Natural killer cell (primary cell): ENCODE measurements around the gene CDH20. TPM values are rescaled to one million over a fixed set of nuclear protein-coding genes. Genes with fewer than 3 reads are reported as not detected.
A peak's percentile ranks its signal among the peaks of the same experiment; 100 is the strongest.

Experiments used
- ATAC-seq, 3 donors: fragments of 150-1000 bp in 2 of 3; fragments of 200-7000 bp in 1 of 3; cut with Tn5 transposase; 1 replicate in 1 of 3; 2 replicates in 2 of 3; pipeline ENCODE4 v1.10.0; 2021; ENCODE audit warnings: mild to moderate bottlenecking in 2 of 3, moderate library complexity in 2 of 3
- DNase-seq, 2 donors: peaks; one replicate each; pipeline versions ENCODE4 v3.0.0 to v3.0.0-alpha.2; 2013 to 2021; ENCODE audit warnings: mixed read lengths in 1 of 2
- H3K27ac ChIP-seq: one replicate; pipeline ENCODE4 v1.5.1; 2013; ENCODE audit warnings: mild to moderate bottlenecking, low read length
- H3K27me3 ChIP-seq: one replicate; pipeline ENCODE4 v1.6.1; 2013; ENCODE audit warnings: low read length; ENCODE audit not compliant: control insufficient read depth, insufficient read depth
- H3K36me3 ChIP-seq: one replicate; pipeline ENCODE4 v1.6.1; 2013; ENCODE audit warnings: low read length; ENCODE audit not compliant: control insufficient read depth, insufficient read depth
- H3K4me1 ChIP-seq: one replicate; pipeline ENCODE4 v1.6.1; 2013; ENCODE audit warnings: low read length; ENCODE audit not compliant: control insufficient read depth, insufficient read depth
- H3K4me3 ChIP-seq: one replicate; pipeline ENCODE4 v1.5.1; 2013; ENCODE audit warnings: low read length
- H3K9me3 ChIP-seq: one replicate; pipeline ENCODE4 v1.6.1; 2013; ENCODE audit warnings: low read length; ENCODE audit not compliant: control insufficient read depth, insufficient read depth
- H3K27ac Mint-ChIP-seq, 2 donors: one replicate each; pipeline ENCODE4 v1.8.0; 2022; ENCODE audit warnings: mild to moderate bottlenecking in 2 of 2, mixed read lengths in 2 of 2, moderate library complexity in 1 of 2
- H3K27me3 Mint-ChIP-seq, 2 donors: one replicate each; pipeline ENCODE4 v1.8.0; 2022; ENCODE audit warnings: low read depth in 2 of 2, mixed read lengths in 2 of 2
- H3K36me3 Mint-ChIP-seq: one replicate; pipeline ENCODE4 v1.8.0; 2022; ENCODE audit warnings: mixed read lengths
- H3K4me1 Mint-ChIP-seq, 2 donors: one replicate each; pipeline ENCODE4 v1.8.0; 2022; ENCODE audit warnings: mixed read lengths in 2 of 2
- H3K4me3 Mint-ChIP-seq: one replicate; pipeline ENCODE4 v1.8.0; 2022; ENCODE audit warnings: mild to moderate bottlenecking, moderate library complexity, mixed read lengths
- H3K9me3 Mint-ChIP-seq, 2 donors: one replicate each; pipeline ENCODE4 v1.8.0; 2022; ENCODE audit warnings: mixed read lengths in 2 of 2
- CTCF ChIP-seq: fragments of 200-600 bp; IDR thresholded peaks from one replicate; pipeline ENCODE4 v1.8.0; 2022; ENCODE audit warnings: antibody characterized with exemption
- WGBS: methylation state at CpG from one replicate; pipeline ENCODE4 v1.1.7; 2013; ENCODE audit warnings: missing lambda C conversion rate; ENCODE audit not compliant: insufficient coverage; 5-methylcytosine and 5-hydroxymethylcytosine counted together
- intact Hi-C: fragments of 100-400 bp; cut with micrococcal nuclease; formaldehyde crosslinking; loops from one replicate; pipeline ENCODE4 v1.14.2; 2022
- total RNA-seq, 4 donors: library from RNA; stranded (reverse); fragments of 120-200 nt in 1 of 4; gene quantifications; one replicate each; pipeline versions ENCODE4 v1.2.3 to v1.2.4, GENCODE V29; 2013 to 2022

Gene CDH20
- total RNA-seq, 3 donors from 2014 or later (not counting 1 experiment from before 2014, with no cell fraction given) = 0.09 to 0.10 TPM; not detected in 1

DNA sequence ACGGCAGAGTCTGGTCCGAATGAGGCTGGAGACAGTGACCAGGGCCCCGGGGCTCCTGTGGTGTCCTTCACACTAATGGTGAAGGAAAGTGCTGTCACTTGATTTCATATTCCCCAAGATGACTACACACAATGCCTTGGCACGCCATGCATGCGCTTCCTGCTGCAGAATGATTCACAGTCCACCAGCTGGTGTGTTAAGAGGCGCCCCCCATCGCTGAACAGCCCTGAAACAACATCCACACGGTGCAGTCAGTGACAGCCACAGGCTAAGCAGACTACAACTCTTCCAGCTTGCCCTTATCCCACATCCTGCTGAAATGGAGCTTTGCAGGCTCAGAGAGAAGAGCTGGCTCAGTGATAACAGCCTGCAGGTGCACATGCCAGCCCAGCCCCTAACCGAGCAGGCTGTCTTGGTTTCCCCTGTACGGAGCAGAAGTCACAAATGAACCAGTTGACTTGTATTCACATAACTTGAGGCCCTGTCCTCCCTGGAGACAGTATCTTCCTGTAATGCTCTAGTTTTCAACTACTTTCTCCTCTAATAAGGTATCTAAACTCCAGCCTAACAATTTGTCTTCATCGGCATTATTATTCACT lies 24.3 kb upstream of the CDH20 start:
- Histone ChIP-seq H3K27me3 (no peaks in the 10 kb centered on the region), H3K4me3 (no peak overlapping the region), H3K27ac (no peak overlapping the region), H3K4me1 (no peaks in the 10 kb centered on the region), H3K9me3 (no peaks in the 10 kb centered on the region), H3K36me3 (no peaks in the 10 kb centered on the region)
- intact Hi-C loops = no loop called here
- Mint-ChIP-seq H3K27me3 (no peaks in the 10 kb centered on the region), H3K27ac (no peak overlapping the region), H3K36me3 (no peaks in the 10 kb centered on the region), H3K4me1 (no peaks in the 10 kb centered on the region), H3K9me3 (peaks cover 4% of the 10 kb centered on the region in 2 donors), H3K4me3 (no peak overlapping the region)
- WGBS = 81% methylated on average over 11 of the region's 11 CpGs
- ATAC-seq (no peak), DNase-seq (no peak)
- no peak for TF ChIP-seq CTCF

DNA sequence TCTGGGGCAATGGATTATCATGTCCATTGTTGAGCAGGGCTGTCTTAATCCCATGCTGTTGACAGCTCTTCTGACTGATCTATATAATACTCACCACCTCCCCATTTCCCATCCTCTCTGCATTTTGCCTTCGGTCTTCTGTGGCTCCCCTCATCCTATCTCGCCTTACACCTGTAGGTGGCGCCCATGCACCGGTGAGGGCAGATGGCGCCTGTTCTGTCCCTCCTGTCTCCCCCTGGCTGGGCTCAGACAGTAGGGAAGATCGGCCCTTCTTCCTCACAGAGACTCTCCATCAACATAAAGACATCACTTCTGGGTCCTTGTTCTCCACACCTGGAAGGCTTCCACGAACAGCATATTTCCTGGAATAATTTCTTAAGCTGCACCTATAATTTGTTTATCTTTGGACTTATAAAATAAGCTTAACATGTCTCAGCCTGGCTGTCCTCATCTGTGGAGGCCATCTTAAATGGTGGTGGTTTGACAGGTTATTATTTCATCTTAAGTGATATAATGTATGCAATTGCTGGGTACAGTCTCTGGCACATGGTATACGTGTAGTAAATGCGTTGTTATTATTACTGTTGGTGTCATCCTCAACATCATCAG lies 10.9 kb upstream of the CDH20 start:
- Mint-ChIP-seq H3K27ac (no peak overlapping the region), H3K9me3 (peaks cover 8 to 10% of the 10 kb centered on the region in 2 donors), H3K27me3 (no peaks in the 10 kb centered on the region), H3K4me3 (no peak overlapping the region), H3K4me1 (no peaks in the 10 kb centered on the region), H3K36me3 (peaks cover 2% of the 10 kb centered on the region)
- no peaks in the 10 kb centered on the region for H3K9me3 ChIP-seq
- no peak overlapping the region for H3K4me3 ChIP-seq
- peak; percentile 17 for TF ChIP-seq CTCF
- WGBS = 5% methylated on average over 6 of the region's 9 CpGs
- DNase-seq (peak in 1 of 2 donors; percentile 2), ATAC-seq (peak in 1 of 3 donors; percentile 17)
- no peaks in the 10 kb centered on the region for H3K4me1 ChIP-seq
- H3K27me3 ChIP-seq = no peaks in the 10 kb centered on the region
- H3K27ac ChIP-seq = no peak overlapping the region
- intact Hi-C loops = no loop called here
- H3K36me3 ChIP-seq = no peaks in the 10 kb centered on the region

DNA sequence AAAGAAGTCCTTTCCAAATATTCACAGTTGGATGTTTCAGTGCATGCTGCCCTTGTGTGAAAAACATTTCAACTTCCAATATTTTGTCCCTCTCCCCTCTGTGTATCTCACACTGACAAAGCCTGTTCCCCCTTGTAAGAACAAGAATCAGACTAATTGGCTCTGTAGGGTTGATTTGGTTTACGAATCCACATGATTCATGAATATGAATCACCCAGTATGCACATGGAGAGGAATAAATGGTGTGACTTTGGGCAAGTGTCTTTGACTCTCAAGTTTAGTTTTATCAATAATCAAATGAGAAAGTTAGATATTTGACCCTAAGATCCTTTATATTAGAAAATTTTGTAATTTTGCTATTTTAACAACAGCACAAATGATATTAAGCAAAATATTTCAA lies 9.3 kb upstream of the CDH20 start:
- H3K27ac Mint-ChIP-seq = no peak overlapping the region
- ATAC-seq (no peak), DNase-seq (no peak)
- H3K36me3 Mint-ChIP-seq = no peaks in the 10 kb centered on the region
- peaks cover 0 to 1% of the 10 kb centered on the region in 2 donors for H3K27me3 Mint-ChIP-seq
- no peak overlapping the region for H3K27ac ChIP-seq
- intact Hi-C loops = no loop called here
- H3K4me3 ChIP-seq = no peak overlapping the region
- WGBS = 75% methylated on average over 1 of the region's 1 CpG
- no peak overlapping the region for H3K4me3 Mint-ChIP-seq
- no peaks in the 10 kb centered on the region for H3K36me3 ChIP-seq
- H3K9me3 Mint-ChIP-seq = peaks cover 4 to 8% of the 10 kb centered on the region in 2 donors
- no peak for TF ChIP-seq CTCF
- H3K27me3 ChIP-seq = no peaks in the 10 kb centered on the region
- H3K9me3 ChIP-seq = no peaks in the 10 kb centered on the region
- H3K4me1 ChIP-seq = no peaks in the 10 kb centered on the region
- no peaks in the 10 kb centered on the region for H3K4me1 Mint-ChIP-seq

DNA sequence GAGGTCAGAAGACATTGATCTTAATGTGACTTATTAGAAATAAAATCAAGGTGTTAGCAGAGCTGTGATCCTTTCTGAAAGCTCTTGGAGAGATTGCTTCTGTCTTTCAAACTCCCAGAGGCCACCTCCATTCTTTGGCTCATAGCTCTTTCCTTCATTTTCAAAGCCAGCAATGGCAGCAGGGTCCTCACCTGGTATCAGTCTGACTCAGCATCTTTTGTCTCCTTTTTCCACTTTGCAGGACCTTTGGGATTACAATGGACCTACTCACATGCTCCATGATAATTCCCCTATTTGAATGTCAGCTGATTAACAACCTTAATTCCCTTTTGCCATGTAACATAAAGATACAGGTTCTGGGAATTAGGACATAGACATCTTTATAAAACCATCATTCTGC lies 6.8 kb upstream of the CDH20 start:
- no peaks in the 10 kb centered on the region for H3K9me3 Mint-ChIP-seq
- H3K9me3 ChIP-seq = no peaks in the 10 kb centered on the region
- no peaks in the 10 kb centered on the region for H3K36me3 Mint-ChIP-seq
- no peaks in the 10 kb centered on the region for H3K4me1 ChIP-seq
- DNase-seq (no peak), ATAC-seq (no peak)
- TF ChIP-seq CTCF = no peak
- no peak overlapping the region for H3K27ac ChIP-seq
- no peaks in the 10 kb centered on the region for H3K36me3 ChIP-seq
- no peak overlapping the region for H3K27ac Mint-ChIP-seq
- H3K4me1 Mint-ChIP-seq = no peaks in the 10 kb centered on the region
- peaks cover 0 to 2% of the 10 kb centered on the region in 2 donors for H3K27me3 Mint-ChIP-seq
- H3K4me3 ChIP-seq = no peak overlapping the region
- intact Hi-C loops = no loop called here
- H3K27me3 ChIP-seq = no peaks in the 10 kb centered on the region
- no peak overlapping the region for H3K4me3 Mint-ChIP-seq
